Chondrocyte (in vitro differentiated cells): ENCODE measurements around the gene SBNO1. TPM values are rescaled to one million over a fixed set of nuclear protein-coding genes. Genes with fewer than 3 reads are reported as not detected.
"Not testable (repeated sequence)": the region's sequence is repeated elsewhere in the genome, so short reads cannot be mapped to it uniquely, and the experiment has no call there.

Experiments used
- DNase-seq: peaks from one replicate; pipeline ENCODE4 v3.0.0; 2021; ENCODE audit warnings: mixed read lengths, low spot score
- H3K27ac Mint-ChIP-seq: one replicate; pipeline ENCODE4 v1.8.0; 2021; ENCODE audit warnings: mild to moderate bottlenecking, moderate library complexity, mixed read lengths; ENCODE audit not compliant: unreplicated experiment
- H3K27me3 Mint-ChIP-seq: 2 replicates; pipeline ENCODE4 v1.8.0; 2021; ENCODE audit warnings: low read depth, mixed read lengths
- H3K36me3 Mint-ChIP-seq: 2 replicates; pipeline ENCODE4 v1.8.0; 2021; ENCODE audit warnings: low read depth, mixed read lengths
- H3K4me1 Mint-ChIP-seq: 2 replicates; pipeline ENCODE4 v1.8.0; 2021; ENCODE audit warnings: low read depth, mild to moderate bottlenecking, mixed read lengths
- H3K4me3 Mint-ChIP-seq: one replicate; pipeline ENCODE4 v1.8.0; 2021; ENCODE audit warnings: mild to moderate bottlenecking, moderate library complexity, mixed read lengths; ENCODE audit not compliant: unreplicated experiment
- H3K9me3 Mint-ChIP-seq: 2 replicates; pipeline ENCODE4 v1.8.0; 2021; ENCODE audit warnings: low read depth, mixed read lengths
- long read RNA-seq: library from polyadenylated mRNA; stranded (forward); transcript quantifications from one replicate; pipeline ENCODE4 v2.0.0, GENCODE V29; 2021
- total RNA-seq: library from RNA; stranded (reverse); gene quantifications from 3 replicates; pipeline ENCODE4 v1.2.1, GENCODE V29; 2021
- TF ChIP-seq, protein P1 (sequence below): fragments of 200-600 bp; sonication (generic); IDR thresholded peaks from 2 replicates; pipeline ENCODE4 v1.5.0; 2021; ENCODE audit warnings: antibody characterized with exemption, mild to moderate bottlenecking, moderate library complexity

SBNO1 gene
- 33.5 to 37.7 TPM (median 37.3 TPM) in 3 replicates for total RNA-seq
- long read RNA-seq, full-length matches to known transcripts = 16 of 41 reads
- long read RNA-seq, partial matches to known transcripts = 13 of 41 reads
- long read RNA-seq, other reads (novel, unspliced or antisense) = 12 of 41 reads

DNA sequence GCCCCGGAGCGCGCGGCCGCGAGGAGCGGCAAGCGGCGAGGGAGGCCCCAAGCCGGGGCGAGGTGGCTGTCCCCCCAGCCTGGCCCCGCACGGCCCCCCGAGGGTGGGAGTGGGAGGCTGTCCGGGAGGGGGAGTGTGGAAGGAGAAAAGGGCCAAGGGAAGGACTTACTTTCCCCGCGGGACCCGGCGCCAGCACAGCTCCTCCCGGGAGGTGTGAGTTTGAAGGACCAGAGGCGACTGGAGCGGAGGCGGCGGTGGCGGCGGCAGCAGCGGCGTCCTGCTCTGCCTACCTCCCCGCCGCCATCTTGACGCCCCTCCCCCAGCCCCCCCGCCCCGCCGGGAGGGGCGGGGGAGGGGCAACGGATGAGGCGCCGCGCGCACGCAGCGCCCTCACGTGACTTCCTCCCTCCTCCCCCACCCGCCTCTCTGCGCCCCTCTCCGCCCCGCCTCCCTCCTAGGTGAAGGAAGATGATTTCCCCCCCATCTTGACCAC is at the start of gene SBNO1:
Gene SBNO1, minus strand, starts transcription at position 316 of the 493 bp plus-strand sequence. CDS start 14,406 bp downstream, outside the sequence.
- Mint-ChIP-seq H3K36me3 (no peaks in the 10 kb centered on the region), H3K9me3 (no peaks in the 10 kb centered on the region), H3K27me3 (no peaks in the 10 kb centered on the region), H3K4me3 (peak within 1 kb of the TSS; percentile 84), H3K27ac (peak within 1 kb of the TSS; percentile 97), H3K4me1 (peaks cover 18% of the 10 kb centered on the region)
- peak; percentile 90 for DNase-seq
- TF ChIP-seq, protein P1, sequence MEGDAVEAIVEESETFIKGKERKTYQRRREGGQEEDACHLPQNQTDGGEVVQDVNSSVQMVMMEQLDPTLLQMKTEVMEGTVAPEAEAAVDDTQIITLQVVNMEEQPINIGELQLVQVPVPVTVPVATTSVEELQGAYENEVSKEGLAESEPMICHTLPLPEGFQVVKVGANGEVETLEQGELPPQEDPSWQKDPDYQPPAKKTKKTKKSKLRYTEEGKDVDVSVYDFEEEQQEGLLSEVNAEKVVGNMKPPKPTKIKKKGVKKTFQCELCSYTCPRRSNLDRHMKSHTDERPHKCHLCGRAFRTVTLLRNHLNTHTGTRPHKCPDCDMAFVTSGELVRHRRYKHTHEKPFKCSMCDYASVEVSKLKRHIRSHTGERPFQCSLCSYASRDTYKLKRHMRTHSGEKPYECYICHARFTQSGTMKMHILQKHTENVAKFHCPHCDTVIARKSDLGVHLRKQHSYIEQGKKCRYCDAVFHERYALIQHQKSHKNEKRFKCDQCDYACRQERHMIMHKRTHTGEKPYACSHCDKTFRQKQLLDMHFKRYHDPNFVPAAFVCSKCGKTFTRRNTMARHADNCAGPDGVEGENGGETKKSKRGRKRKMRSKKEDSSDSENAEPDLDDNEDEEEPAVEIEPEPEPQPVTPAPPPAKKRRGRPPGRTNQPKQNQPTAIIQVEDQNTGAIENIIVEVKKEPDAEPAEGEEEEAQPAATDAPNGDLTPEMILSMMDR = no peak

DNA sequence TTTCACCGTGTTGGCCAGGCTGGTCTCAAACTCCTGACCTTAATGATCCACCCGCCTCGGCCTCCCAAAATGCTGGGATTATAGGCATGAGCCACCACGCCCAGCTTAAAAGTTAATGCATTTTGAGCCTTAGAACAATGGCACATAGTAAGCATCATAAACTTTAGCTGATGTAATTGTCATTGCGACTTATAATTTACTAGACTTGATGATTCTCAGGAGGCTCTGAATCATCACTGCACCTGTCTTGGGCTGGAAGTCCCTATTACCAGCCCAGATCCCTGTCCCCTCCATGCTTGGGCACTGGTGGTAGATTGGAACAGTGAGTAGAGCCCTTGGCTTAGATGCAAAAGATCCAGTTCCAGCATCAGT is 45.4 kb upstream of the SBNO1 start:
- Mint-ChIP-seq H3K27ac (no peak overlapping the region), H3K27me3 (no peaks in the 10 kb centered on the region), H3K4me3 (no peak overlapping the region), H3K4me1 (no peaks in the 10 kb centered on the region), H3K9me3 (no peaks in the 10 kb centered on the region), H3K36me3 (peaks cover 10% of the 10 kb centered on the region)
- DNase-seq = no peak
- TF ChIP-seq, protein P1 = no peak

DNA sequence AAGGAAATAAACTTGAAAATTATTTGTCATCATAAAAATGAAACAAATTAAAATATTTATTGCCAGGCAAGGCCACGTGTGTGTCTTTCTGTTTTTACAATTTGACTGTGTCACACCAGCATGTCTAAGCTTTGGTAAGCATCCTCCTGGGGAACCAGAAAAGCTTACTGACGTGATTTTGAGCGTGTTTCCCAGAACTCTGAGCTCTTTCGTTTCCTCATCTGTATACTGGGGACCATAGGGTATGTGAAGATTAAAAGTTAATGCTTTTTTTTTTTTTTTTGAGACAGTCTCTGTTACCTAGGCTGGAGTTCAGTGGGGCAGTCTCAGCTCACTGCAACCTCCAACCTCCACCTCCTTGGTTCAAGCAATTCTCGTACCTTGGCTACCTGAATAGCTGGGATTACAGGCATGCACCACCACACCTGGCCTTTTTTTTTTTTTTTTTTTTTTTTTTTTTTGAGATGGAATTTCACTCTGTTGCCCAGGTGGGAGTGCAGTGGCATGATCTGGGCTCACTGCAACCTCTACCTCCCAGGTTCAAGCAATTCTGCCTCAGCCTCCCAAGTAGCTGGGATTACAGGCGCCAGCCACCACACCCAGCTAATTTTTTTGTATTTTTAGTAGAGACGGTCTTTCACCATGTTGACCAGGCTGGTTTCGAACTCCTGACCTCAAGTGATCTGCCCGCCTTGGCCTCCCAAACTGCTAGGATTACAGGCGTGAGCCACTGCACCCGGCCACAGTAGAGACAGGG is 44.8 kb upstream of the SBNO1 start:
- H3K9me3 Mint-ChIP-seq, H3K4me1 Mint-ChIP-seq, DNase-seq, H3K27me3 Mint-ChIP-seq, H3K27ac Mint-ChIP-seq, H3K4me3 Mint-ChIP-seq: not testable (repeated sequence)
- peaks cover 14% of the 10 kb centered on the region for H3K36me3 Mint-ChIP-seq

DNA sequence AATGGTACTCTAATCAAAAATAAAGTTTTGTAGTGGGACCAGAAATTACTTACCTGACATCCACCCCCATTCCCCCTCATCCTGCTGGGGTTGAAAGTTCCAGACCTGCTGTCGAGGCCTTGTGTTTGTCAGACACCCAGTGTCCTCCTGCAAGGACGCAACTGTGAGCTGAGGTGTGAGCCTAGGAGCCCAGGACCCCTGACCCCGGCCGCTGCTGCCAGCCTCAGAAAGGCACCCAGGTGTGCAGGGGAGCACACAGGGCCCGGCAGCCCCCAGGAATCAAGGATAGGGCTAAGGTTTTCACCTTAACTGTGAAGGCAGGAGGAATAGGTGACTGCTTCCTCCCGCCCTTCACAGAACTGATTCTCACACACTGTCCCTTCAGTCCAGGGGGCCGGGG is 44.0 kb upstream of the SBNO1 start:
- peaks cover 20% of the 10 kb centered on the region for H3K36me3 Mint-ChIP-seq
- not testable (repeated sequence) for H3K4me1 Mint-ChIP-seq, H3K27me3 Mint-ChIP-seq, H3K27ac Mint-ChIP-seq, H3K4me3 Mint-ChIP-seq, DNase-seq, H3K9me3 Mint-ChIP-seq

DNA sequence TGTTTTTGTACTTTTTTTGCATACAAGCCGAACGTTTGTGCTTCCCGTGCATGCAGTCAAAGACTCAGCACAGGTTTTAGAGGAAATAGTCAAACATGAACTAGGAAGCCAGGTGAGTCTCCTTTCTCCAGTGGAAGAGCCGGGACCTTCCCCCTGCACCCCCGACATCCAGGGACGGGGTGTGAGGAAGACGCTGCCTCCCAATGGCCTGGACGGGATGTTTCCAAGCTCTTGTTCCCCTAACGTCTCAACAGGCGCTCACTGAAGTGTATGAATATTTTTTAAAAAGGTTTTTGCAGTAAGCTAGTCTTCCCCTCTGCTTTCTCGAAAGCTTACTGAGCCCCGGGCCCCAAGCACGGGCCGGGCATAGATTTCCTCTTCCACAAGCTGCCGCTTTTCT is 43.3 kb upstream of the SBNO1 start:
- H3K4me3 Mint-ChIP-seq, DNase-seq, H3K9me3 Mint-ChIP-seq, H3K27ac Mint-ChIP-seq, H3K27me3 Mint-ChIP-seq, H3K4me1 Mint-ChIP-seq: not testable (repeated sequence)
- H3K36me3 Mint-ChIP-seq = peaks cover 26% of the 10 kb centered on the region

DNA sequence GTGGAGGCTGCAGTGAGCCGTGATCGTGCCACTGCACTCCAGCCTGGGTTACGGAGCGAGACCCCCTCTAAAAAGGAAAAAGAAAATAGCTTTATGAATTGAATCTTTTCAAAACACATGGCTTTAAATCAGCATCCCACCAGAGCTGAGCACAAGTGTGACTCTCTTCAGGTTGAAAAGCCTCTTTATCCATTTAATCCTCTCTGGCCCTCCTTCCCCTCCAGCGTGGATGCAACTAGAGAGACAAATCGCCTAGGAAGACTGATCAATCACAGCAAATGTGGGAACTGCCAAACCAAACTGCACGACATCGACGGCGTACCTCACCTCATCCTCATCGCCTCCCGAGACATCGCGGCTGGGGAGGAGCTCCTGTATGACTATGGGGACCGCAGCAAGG is 42.6 kb upstream of the SBNO1 start:
- not testable (repeated sequence) for H3K9me3 Mint-ChIP-seq, H3K4me1 Mint-ChIP-seq, DNase-seq, H3K27me3 Mint-ChIP-seq, H3K4me3 Mint-ChIP-seq
- H3K36me3 Mint-ChIP-seq = peaks cover 31% of the 10 kb centered on the region
- H3K27ac Mint-ChIP-seq = peak overlapping the region; percentile 32

DNA sequence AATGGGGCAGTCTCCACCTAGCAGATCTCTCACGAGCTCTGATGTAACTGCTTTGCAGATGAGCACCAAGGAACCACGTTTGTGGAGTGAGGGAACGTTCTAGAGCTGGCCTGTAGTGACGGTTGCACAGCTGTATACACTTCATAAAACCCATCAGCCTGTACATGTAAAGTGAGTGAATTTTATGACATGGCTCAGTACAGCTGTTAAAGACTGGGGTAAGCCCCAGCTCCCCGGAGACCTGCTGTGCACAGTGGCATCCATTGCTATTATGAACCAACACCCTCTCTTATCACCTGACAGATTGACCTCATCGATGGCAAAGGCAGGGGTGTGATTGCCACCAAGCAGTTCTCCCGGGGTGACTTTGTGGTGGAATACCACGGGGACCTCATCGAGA is 39.9 kb upstream of the SBNO1 start:
- peaks cover 31% of the 10 kb centered on the region for H3K36me3 Mint-ChIP-seq
- TF ChIP-seq, protein P1 = no peak

More for the DNA sequence above, 39.9 kb upstream of the SBNO1 start:
- no peak for DNase-seq
- no peak overlapping the region for H3K27ac Mint-ChIP-seq
- H3K9me3 Mint-ChIP-seq = no peaks in the 10 kb centered on the region
- H3K4me3 Mint-ChIP-seq = no peak overlapping the region
- H3K4me1 Mint-ChIP-seq = peaks cover 2% of the 10 kb centered on the region
- H3K27me3 Mint-ChIP-seq = no peaks in the 10 kb centered on the region
